Medulla oblongata (tissue), 1 donor: ENCODE results near the gene SBF2.
"Not testable (repeated sequence)": the region's sequence is repeated elsewhere in the genome, so short reads cannot be mapped to it uniquely, and the experiment has no call there.

ENCODE experiments used
- DNase-seq: peaks from one replicate; pipeline ENCODE4 v3.0.0-alpha.2; 2015; ENCODE audit errors: extremely low spot score

Gene SBF2

GRCh38 chr11:10117709-10118351, 176.2 kb downstream of the SBF2 start:
- no peak for DNase-seq

DNA sequence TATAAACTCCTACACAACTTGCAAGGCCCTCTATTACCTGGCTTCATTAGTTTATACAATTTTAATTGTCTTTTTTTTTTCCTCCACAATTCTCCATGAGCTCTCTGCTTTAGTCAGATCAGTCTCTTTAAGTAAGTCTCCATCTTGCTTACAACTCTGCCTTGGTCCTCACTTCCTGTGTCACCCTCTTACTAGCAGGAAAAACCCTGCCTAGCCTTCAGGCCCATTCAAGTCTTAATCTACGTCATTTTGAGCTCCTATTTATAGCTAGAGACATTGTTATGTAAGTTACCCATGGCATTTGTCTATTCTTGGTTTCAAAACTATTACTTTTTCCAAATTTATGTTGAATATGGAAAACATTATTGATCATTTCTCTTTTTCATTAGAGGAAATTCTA, 177.4 kb downstream of the SBF2 start:
- no peak for DNase-seq

DNA sequence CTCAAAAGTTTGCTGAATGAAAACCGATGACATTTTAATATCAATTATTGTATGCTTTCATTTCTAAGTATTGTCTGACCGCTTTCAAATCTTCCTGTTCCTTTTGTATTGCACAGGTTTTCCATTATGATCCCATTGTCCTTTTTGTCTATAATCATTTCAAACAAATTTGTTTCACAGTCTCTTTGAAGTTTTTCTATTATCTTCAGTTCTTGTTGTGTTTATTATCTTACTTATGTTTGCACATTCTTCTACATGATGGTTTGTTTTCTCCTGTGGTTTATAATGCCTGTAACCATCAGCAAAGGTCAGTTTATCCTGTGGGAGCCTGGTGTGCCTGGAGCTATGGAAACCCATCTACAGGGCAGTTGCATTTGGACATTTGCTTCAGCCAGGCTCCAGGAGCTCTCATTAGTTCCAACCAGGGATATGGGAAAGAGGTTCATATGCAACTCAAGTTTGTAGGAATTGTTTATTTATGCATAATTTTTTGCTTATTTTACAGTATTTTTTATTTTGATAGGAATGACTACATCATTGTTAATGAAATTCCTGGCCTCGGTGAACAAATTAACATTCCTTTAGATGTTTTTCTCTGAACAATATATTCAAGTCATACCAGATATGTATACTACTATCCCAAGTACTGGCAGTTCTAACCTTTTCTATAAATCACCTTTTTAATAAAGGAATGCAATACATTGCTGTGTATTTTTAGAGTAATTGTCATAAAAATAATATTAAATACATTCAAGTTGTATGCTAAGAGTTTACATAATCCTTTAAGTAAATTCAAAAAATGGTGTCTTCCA, 179.2 kb downstream of the SBF2 start:
- no peak for DNase-seq

- no peak for DNase-seq
Measured at GRCh38 chr11:10113852-10114251, 180.2 kb downstream of the SBF2 start.

- no peak for DNase-seq
Measured at GRCh38 chr11:10109806-10110205, 184.2 kb downstream of the SBF2 start.

- DNase-seq: no peak
Measured at GRCh38 chr11:10108915-10109680, 184.9 kb downstream of the SBF2 start.

DNA sequence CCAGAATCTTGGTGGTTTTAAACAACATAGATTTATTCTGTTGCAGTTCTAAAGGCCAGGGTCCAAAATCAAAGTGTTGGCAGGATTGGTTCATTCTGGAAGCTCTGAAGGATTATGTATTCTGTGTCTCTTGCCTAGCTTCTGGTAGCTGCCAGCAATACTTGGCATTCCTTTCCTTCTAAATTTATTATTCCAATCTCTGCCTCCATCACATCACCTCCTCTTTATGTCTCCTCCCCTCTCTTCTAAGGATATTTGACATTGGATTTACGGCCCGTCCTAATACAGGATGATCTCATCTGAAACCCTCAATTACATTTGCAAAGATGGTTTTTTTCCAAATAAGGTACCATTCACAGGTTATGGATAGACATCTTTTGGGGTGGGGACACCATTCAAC, 186.5 kb downstream of the SBF2 start:
- DNase-seq: no peak

GRCh38 chr11:10097615-10098014, 196.4 kb downstream of the SBF2 start:
- DNase-seq: no peak

GRCh38 chr11:10096987-10097386, 197.0 kb downstream of the SBF2 start:
- no peak for DNase-seq

DNA sequence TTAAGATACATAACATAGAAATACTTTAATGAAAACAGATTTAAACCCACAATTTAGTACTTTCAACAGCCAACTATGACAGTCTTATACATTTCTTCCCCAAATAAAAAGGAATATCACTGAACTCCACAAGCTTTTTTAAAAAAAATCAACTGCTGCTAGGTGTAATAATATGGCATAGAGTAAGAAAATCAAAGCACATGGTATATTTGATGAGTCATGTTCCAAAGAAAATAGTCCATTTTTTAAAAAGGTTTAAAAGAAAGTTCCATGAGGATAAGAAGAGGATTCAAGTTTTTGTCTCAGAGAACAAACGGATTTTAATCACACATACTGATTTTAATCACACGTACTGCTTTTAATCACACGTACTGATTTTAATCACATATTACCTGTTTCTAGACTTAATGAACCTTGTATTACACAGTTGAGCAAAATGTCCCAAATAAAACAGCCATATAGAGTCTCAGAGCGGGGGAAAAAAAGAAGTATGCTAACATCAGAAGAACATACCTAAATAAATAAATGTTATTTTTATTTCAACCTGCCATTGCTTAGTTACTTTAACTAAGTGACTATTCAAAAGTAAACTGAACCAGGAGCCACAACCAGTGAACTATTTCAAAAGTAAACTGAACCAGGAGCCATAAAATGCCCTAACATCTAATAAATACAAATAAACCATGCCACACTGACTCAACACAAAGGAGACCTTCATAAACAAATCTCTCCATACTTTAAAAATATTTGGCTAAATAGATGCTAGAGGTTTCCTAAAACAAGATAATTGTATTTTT, 198.4 kb downstream of the SBF2 start:
- no peak for DNase-seq

GRCh38 chr11:10092426-10092825, 201.6 kb downstream of the SBF2 start:
- no peak for DNase-seq

DNA sequence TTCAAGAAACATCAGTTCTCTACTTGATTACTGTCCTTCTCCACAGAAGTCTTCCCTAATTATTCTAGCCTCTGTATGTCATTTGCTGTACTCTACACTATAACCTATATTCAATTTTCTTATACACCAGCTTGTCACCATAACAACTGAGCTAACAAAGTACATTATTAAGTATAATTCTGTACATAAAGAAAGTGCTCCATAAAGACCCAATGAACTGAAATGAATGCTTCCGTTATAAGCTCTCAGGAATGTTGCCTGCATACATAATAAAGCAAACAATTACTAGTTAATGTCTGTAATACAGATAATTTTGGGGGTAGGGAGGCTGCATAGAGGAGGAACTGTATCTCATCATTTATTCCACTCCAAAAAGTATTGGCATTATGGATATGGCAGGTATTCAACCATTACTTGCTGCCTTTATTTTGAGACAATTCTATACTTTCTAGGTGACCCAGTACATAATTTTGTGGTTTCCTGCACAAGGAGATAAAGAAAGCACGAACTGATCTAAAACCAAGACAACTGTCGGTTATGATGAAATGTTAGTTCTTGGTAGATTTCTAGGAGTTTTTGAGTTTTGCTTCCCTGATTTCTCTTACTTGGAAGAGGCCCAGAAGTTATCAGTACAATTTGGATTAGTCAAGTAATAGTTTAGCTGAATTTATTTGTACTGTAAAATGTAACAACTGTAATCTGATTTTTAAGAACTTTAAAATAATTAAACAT, 202.5 kb downstream of the SBF2 start:
- DNase-seq: no peak

DNA sequence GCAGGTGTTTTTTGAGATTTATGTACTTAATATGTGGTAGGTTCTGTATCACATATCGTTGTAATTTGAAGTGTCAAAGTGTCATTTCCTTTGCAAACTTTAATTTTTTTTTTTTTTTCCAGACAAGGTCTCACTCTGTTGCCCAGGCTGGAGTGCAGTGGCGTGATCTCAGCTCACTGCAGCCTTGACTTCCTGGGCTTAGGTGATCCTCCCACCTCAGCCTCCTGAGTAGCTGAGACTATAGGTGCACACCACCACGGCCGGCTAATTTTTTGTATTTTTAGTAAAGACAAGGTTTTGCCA, 206.1 kb downstream of the SBF2 start:
- DNase-seq: not testable (repeated sequence)

DNA sequence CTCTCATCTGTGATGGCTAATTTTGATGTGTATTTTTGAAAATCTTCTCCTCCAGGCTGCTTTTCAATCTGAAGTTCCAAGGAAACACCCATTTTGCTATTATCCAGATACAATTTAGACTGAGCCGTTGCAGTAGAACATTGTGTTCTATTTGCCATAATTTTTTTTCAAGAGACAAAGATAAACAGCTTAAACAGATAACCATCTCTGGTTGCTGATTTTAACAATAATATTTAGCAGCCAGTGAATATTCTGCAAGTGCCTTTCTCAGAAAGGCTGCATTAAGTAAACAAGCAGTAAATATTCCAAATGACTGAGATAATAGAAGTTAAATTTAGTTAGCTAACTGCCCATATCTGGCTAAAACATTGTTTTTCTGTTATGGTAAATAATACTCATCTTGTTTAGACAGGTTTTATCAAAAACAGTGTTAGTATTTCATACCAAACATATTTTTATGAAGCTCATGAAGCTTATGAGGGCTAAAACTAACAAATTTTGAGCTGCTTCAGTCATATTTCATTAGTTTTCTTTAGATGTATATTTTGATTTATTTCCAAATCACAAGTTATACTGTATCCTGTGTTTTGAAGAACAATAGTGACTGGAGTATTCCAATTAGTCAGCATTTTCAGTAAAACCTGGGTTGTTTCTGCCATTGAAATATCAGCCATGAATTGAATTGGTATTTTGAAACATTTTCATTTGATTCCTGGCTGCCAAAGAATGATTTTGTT, 206.7 kb downstream of the SBF2 start:
- no peak for DNase-seq

DNA sequence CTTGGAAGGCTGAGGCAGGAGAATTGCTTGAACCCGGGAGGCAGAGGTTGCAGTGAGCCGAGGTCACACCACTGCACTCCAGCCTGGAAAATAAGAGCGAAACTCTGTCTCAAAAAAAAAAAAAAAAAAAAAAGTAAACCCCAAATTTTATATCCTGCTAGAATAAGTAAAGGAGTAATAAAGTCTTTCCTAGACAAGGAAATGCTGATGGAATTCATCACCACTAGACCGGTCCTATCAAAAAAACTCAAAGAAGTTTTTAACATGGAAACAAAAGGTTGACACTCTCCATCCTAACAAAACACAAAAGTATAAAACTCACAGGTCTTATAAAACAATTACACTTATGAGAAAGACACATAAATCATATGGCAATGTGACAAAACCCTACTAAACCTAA, 213.9 kb downstream of the SBF2 start:
- DNase-seq: no peak

DNA sequence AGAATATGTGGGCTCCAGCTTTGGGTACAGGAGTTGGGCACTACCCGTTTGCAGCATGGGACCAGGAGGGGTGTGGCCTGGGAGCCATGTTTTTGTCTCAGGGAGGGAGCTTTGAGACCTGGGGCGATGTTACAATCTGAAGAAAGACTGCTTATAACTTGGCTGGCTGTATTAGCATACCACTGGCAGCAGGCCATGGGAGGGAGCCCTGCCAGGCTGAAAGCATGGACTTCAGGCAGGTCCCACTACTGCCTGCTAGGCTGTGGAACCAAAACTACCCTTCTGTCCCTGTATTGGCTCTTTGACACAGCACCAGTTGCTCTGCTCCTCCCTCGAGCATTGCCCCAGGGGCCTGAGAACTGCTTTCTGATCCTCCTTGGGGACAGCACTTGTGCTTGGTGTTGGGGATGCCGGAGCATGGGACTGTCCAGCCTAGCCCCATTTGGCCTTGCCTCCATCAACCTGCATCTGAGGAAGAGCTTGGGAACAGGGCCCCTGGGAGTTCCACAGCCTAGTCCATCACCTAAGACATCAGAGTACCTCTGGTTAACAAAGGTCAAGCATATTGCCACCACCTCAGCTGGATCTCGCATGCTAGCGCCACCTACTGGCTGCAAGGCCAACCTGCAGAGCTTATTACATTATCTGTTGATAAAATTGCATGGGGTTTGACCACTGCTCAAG, 217.4 kb downstream of the SBF2 start:
- no peak for DNase-seq

- DNase-seq: no peak
Measured at GRCh38 chr11:10075141-10075540, 218.9 kb downstream of the SBF2 start.

DNA sequence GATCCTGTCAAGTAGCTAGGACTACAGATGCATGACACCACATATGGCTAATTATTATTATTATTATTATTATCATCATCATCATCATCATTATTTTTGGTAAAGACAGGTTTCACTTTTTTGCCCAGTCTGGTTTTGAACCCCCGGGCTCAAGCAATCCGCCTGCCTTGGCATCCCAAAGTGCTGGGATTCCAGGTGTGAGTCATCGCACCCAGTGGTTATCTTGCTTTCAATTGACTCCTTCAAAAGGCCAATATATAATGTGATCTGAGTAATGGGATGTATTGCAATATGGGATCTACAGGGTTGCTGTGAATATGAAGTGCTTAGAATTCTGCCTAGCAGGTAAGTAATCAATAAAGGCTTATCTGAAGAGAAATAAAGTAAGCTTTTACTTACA, 221.2 kb downstream of the SBF2 start:
- no peak for DNase-seq

GRCh38 chr11:10072142-10072541, 221.9 kb downstream of the SBF2 start:
- no peak for DNase-seq

DNA sequence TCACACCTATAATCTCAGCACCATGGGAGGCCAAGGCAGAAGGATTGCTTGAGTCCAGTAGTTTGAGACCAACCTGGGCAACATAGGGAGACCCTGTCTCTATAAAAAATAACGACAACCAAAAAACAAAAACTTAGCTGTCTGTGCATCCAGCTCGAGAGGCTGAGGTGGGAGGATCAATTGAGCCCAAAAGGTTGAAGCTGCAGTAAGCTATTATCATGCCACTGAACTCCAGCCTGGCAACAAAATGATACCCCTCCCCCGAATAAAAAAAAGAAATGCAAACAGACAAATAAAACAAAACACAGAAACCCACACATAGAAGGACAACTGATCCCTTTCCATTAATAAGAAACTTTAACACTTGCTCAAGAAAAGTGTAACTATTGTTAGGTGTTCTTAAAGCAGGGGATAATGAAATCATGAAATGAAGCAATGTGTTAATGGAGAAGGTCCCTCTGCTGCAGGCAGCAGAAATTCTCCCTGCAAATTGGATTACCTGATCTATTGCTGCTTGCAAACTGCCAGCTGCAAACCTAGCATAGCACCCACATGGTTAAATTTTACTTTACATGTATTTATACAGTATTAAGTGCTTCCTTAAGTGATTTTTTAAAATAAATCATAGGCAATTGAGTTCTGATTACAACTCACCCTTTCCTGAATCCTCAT, 226.3 kb downstream of the SBF2 start:
- DNase-seq: no peak
